OCI-LY1 (cell line): ENCODE measurements around the gene GLIS1.

Experiments
- H2AFZ ChIP-seq: fragments of 200-600 bp; sonication (generic), shearing (Covaris generic); 2 replicates; pipeline ENCODE4 v1.6.0; 2014; ENCODE audit warnings: antibody characterized with exemption, mild to moderate bottlenecking, low read length
- H3F3A ChIP-seq: fragments of 200-600 bp; sonication (generic), shearing (Covaris generic); 2 replicates; pipeline ENCODE4 v1.6.0; 2014; ENCODE audit warnings: mild to moderate bottlenecking, antibody characterized with exemption, low read length, moderate library complexity; ENCODE audit not compliant: insufficient read depth
- H3K27ac ChIP-seq: fragments of 200-600 bp; sonication (generic); 2 replicates; pipeline ENCODE4 v1.5.1; 2014; ENCODE audit warnings: low read length, mixed run types, mild to moderate bottlenecking, low read depth; ENCODE audit not compliant: poor library complexity, severe bottlenecking
- H3K27me3 ChIP-seq: fragments of 200-600 bp; sonication (generic); 2 replicates; pipeline ENCODE4 v1.6.0; 2014; ENCODE audit warnings: antibody characterized with exemption, mild to moderate bottlenecking, low read length, moderate library complexity; ENCODE audit not compliant: insufficient read depth
- H3K36me3 ChIP-seq: fragments of 200-600 bp; sonication (generic); 2 replicates; pipeline ENCODE4 v1.6.1; 2014; ENCODE audit warnings: mild to moderate bottlenecking, antibody characterized with exemption, low read length, moderate library complexity, mixed read lengths; ENCODE audit not compliant: insufficient read depth
- H3K4me1 ChIP-seq: fragments of 200-600 bp; sonication (generic); 2 replicates; pipeline ENCODE4 v1.5.1; 2014; ENCODE audit warnings: mild to moderate bottlenecking, low read length, moderate library complexity; ENCODE audit not compliant: insufficient read depth, severe bottlenecking
- H3K4me2 ChIP-seq: fragments of 200-600 bp; sonication (generic), shearing (Covaris generic); 2 replicates; pipeline ENCODE4 v1.6.1; 2014; ENCODE audit warnings: low read length
- H3K4me3 ChIP-seq: fragments of 200-600 bp; sonication (generic); 2 replicates; pipeline ENCODE4 v1.5.1; 2014; ENCODE audit warnings: low read length, low read depth, mild to moderate bottlenecking, mixed read lengths; ENCODE audit not compliant: poor library complexity, severe bottlenecking
- H3K79me2 ChIP-seq: fragments of 200-600 bp; shearing (Covaris generic); 2 replicates; pipeline ENCODE4 v1.6.1; 2016; ENCODE audit warnings: mixed run types, low read length, mixed read lengths; ENCODE audit not compliant: insufficient read depth
- H3K9ac ChIP-seq: fragments of 200-600 bp; sonication (generic), shearing (Covaris generic); 2 replicates; pipeline ENCODE4 v1.6.1; 2014; ENCODE audit warnings: mild to moderate bottlenecking, low read length, mixed read lengths
- H3K9me2 ChIP-seq: fragments of 200-600 bp; sonication (generic), shearing (Covaris generic); 2 replicates; pipeline ENCODE4 v1.6.1; 2014; ENCODE audit warnings: low read depth, mild to moderate bottlenecking, low read length, mixed read lengths
- H3K9me3 ChIP-seq: fragments of 200-600 bp; shearing (Covaris generic); 2 replicates; pipeline ENCODE4 v1.6.1; 2014; ENCODE audit warnings: low read length, mixed read lengths
- H4K20me1 ChIP-seq: fragments of 200-600 bp; sonication (generic), shearing (Covaris generic); 2 replicates; pipeline ENCODE4 v1.6.0; 2016; ENCODE audit warnings: mild to moderate bottlenecking, low read length; ENCODE audit not compliant: insufficient read depth
- EZH2 ChIP-seq: fragments of 200-600 bp; sonication (generic), shearing (Covaris generic); IDR thresholded peaks from 2 replicates; pipeline ENCODE4 v1.8.0; 2017; ENCODE audit warnings: borderline replicate concordance, mixed run types, mild to moderate bottlenecking, antibody characterized with exemption, low read length, moderate library complexity, mixed read lengths
- TF ChIP-seq, protein P1 (sequence below): fragments of 200-600 bp; sonication (generic), shearing (Covaris generic); IDR thresholded peaks from 2 replicates; pipeline ENCODE4 v1.5.1; 2017; ENCODE audit warnings: mild to moderate bottlenecking, antibody characterized with exemption, low read length, moderate library complexity, mixed read lengths

GLIS1 gene

DNA sequence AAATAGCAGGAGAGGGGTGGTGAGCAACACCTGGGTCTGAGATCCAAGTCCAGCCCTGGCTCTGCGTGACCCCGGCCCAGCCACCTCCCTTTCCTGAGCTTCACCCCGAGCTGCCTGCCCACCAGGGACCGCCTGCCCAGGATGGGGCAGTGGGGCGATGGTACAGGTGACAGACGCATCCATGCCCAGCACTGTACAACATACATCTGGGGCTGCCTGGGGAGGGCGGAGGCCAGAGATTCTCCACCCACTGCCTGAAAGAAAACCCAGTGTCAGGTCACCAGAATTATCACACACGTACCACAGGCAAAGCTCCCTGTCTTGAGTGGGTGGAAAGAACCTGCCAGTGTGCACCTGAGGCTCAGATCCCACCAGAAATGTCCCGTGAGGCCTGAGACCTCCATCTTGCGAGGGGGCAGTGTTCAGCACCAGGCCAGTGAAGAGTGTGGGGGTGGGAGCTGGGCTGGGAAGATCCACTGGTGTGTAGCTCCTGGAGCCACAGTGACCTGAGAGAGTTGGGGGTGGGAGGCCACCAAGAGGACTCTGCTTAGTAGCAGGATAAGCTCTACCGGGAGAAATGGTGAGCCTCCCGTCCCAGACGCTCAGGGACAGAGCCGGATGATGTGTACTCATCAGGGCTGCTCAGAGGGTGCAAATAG, 198.2 kb downstream of the GLIS1 start:
- no peaks in the 10 kb centered on the region for H3K4me1 ChIP-seq
- no peaks in the 10 kb centered on the region for H3K9me3 ChIP-seq
- no peaks in the 10 kb centered on the region for H3K36me3 ChIP-seq
- no peak overlapping the region for H3K4me2 ChIP-seq
- no peaks in the 10 kb centered on the region for H3K9me2 ChIP-seq
- no peak for TF ChIP-seq EZH2
- TF ChIP-seq, protein P1, sequence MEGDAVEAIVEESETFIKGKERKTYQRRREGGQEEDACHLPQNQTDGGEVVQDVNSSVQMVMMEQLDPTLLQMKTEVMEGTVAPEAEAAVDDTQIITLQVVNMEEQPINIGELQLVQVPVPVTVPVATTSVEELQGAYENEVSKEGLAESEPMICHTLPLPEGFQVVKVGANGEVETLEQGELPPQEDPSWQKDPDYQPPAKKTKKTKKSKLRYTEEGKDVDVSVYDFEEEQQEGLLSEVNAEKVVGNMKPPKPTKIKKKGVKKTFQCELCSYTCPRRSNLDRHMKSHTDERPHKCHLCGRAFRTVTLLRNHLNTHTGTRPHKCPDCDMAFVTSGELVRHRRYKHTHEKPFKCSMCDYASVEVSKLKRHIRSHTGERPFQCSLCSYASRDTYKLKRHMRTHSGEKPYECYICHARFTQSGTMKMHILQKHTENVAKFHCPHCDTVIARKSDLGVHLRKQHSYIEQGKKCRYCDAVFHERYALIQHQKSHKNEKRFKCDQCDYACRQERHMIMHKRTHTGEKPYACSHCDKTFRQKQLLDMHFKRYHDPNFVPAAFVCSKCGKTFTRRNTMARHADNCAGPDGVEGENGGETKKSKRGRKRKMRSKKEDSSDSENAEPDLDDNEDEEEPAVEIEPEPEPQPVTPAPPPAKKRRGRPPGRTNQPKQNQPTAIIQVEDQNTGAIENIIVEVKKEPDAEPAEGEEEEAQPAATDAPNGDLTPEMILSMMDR = no peak
- no peak overlapping the region for H3K4me3 ChIP-seq
- H4K20me1 ChIP-seq = no peaks in the 10 kb centered on the region
- H2AFZ ChIP-seq = no peak overlapping the region
- H3F3A ChIP-seq = no peaks in the 10 kb centered on the region
- no peak overlapping the region for H3K9ac ChIP-seq
- H3K79me2 ChIP-seq = no peaks in the 10 kb centered on the region
- H3K27ac ChIP-seq = no peak overlapping the region
- no peaks in the 10 kb centered on the region; the same call in 1 of the 2 replicates for H3K27me3 ChIP-seq

DNA sequence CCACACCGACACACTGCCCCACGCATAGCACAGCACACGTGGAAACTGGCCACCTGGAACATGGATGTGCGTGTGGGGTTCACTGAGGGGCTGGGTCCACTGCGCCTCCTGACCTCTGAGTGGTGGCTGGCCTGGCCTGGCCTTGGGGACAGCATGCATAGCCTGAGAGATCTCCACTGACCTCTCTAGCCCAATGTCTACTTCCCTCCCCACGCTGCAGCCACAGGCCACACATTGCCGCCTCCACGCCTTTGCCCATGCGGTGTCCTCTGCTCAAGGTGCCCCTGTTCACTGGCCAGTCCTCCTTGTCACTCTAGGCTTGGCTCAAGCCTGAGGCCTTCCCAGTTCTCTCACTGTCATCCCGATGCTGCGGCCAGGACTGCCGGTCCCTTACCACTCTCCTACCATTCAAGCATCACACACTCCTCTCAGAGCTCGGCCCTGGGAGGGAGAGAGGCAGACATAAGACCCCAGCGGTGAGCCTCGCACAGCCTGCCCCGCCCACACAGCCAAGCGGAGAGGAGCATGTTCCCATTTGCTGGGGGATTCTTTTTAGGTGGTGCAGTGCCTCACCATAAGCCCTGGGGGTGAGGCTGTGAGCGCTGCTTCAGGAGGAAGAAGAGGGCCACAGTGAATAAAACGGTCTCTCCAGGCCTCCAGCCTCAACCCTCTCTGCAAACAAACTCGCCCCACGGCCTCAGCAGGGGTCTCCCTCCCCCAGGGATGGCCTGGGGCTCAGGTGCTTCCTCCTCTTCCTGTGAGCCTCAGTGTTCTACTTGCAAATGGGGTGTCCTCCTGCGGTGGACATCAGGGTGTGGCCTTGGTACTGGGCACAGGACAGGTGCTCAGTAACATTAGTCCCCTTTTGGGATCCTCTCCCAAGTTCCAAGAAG, 199.0 kb downstream of the GLIS1 start:
- no peak overlapping the region for H3K27ac ChIP-seq
- no peaks in the 10 kb centered on the region for H3K4me1 ChIP-seq
- H4K20me1 ChIP-seq = no peaks in the 10 kb centered on the region
- no peaks in the 10 kb centered on the region for H3K79me2 ChIP-seq
- TF ChIP-seq, protein P1 = no peak
- no peak for TF ChIP-seq EZH2
- H3K4me2 ChIP-seq = no peak overlapping the region
- H3K9me3 ChIP-seq = no peaks in the 10 kb centered on the region
- no peaks in the 10 kb centered on the region for H3F3A ChIP-seq
- no peak overlapping the region for H3K4me3 ChIP-seq
- H2AFZ ChIP-seq = no peak overlapping the region
- H3K27me3 ChIP-seq = no peaks in the 10 kb centered on the region
- no peaks in the 10 kb centered on the region for H3K9me2 ChIP-seq
- no peaks in the 10 kb centered on the region for H3K36me3 ChIP-seq
- H3K9ac ChIP-seq = no peak overlapping the region

DNA sequence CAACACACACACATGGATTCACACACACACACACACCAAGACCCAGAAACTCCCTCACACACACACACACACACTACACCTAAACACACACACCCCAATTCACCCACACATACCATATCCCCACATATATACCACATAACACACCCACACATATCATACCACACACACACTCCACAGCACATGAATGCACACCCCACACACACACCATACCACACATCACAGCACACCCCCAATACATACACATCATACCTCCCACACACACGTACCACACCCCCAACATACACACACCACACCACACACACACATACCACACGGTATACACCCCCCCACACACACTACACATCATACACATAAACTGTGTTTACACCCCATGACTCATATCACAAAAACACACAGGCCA, 199.7 kb downstream of the GLIS1 start:
- no peaks in the 10 kb centered on the region for H3K79me2 ChIP-seq
- no peaks in the 10 kb centered on the region for H3K36me3 ChIP-seq
- TF ChIP-seq, protein P1 = no peak
- no peak for TF ChIP-seq EZH2
- H3F3A ChIP-seq = no peaks in the 10 kb centered on the region
- H3K4me3 ChIP-seq = no peak overlapping the region
- no peak overlapping the region for H3K27ac ChIP-seq
- no peak overlapping the region for H3K4me2 ChIP-seq
- no peaks in the 10 kb centered on the region for H4K20me1 ChIP-seq
- H3K9ac ChIP-seq = no peak overlapping the region
- no peaks in the 10 kb centered on the region for H3K27me3 ChIP-seq
- H2AFZ ChIP-seq = no peak overlapping the region
- H3K4me1 ChIP-seq = no peaks in the 10 kb centered on the region
- H3K9me3 ChIP-seq = no peaks in the 10 kb centered on the region
- H3K9me2 ChIP-seq = no peaks in the 10 kb centered on the region
